Adrenal gland (tissue), 12 donors: ENCODE measurements around the gene IFRD2. TPM values are rescaled to one million over a fixed set of nuclear protein-coding genes. Genes with fewer than 3 reads are reported as not detected.

Experiments
- DNase-seq, 7 donors: peaks; one replicate each; pipeline ENCODE4 v3.0.0-alpha.2; 2019 to 2020
- H3K27ac ChIP-seq, 5 donors: fragments of 200-600 bp; sonication (generic) in 4 of 5; 1 replicate in 3 of 5; 2 replicates in 2 of 5; pipeline versions ENCODE4 v1.5.1 to v1.8.0; 2016 to 2020; ENCODE audit warnings: mild to moderate bottlenecking in 1 of 5
- H3K27me3 ChIP-seq: fragments of 200-600 bp; 2 replicates; pipeline ENCODE4 v1.8.0; 2021
- H3K36me3 ChIP-seq, 2 donors: fragments of 200-600 bp; replicated peaks in 1 of 2; 1 replicate in 1 of 2; 2 replicates in 1 of 2; pipeline versions ENCODE4 v1.5.1 to v1.8.0; 2018 to 2022
- H3K4me1 ChIP-seq, 2 donors: fragments of 200-600 bp; replicated peaks in 1 of 2; 1 replicate in 1 of 2; 2 replicates in 1 of 2; pipeline versions ENCODE4 v1.5.1 to v1.8.0; 2018 to 2021
- H3K4me3 ChIP-seq, 4 donors: fragments of 200-600 bp; sonication (generic) in 3 of 4; one replicate each; pipeline ENCODE4 v1.5.1; 2016 to 2018
- H3K9me3 ChIP-seq, 3 donors: fragments of 200-600 bp; sonication (generic) in 1 of 3; replicated peaks in 1 of 3; 1 replicate in 2 of 3; 2 replicates in 1 of 3; pipeline versions ENCODE4 v1.5.1 to v1.8.0; 2016 to 2021
- POLR2A ChIP-seq, 2 donors: fragments of 450-650 bp; IDR thresholded peaks; one replicate each; pipeline ENCODE4 v1.6.1; 2017; ENCODE audit warnings: antibody characterized with exemption in 2 of 2, mild to moderate bottlenecking in 2 of 2, moderate library complexity in 1 of 2
- WGBS, 4 donors: extraction: QIAGEN DNeasy Blood & Tissue Kit in 2 of 4; methylation state at CpG; one replicate each; pipeline versions ENCODE4 v1.1.5 to v1.1.7; 2013 to 2017; 5-methylcytosine and 5-hydroxymethylcytosine counted together
- intact Hi-C, 2 donors: fragments of 100-400 bp; cut with DNase I; formaldehyde crosslinking; loops; one replicate each; pipeline versions ENCODE4 v1.14.1 to v1.15.0; 2022 to 2023
- polyA plus RNA-seq, 3 donors: library from polyadenylated mRNA; stranded (reverse); fragments of 200-250 nt in 2 of 3; fragments of 350-450 nt in 1 of 3; fragmentation: Illumina TruSeq in 1 of 3; extraction: RNeasy Lipid Tissue Mini Kit (QIAGEN cat#74804) in 1 of 3; gene quantifications; one replicate each; pipeline ENCODE4 v1.2.3, GENCODE V29; 2013 to 2014
- total RNA-seq, 9 donors: library from RNA; depleted of rRNA in 4 of 9; stranded (reverse); fragments of >200 nt in 4 of 9; fragments of 120-200 nt in 1 of 9; fragmentation: NEBNext Ultra II Directional in 1 of 9; extraction: Animal tissue kit (Norgen Biotek cat#: 25700) in 1 of 9; gene quantifications; one replicate each; pipeline versions ENCODE4 v1.1.0 to v1.2.4, GENCODE V29; 2013 to 2023
- TF ChIP-seq, protein P1 (sequence below), 6 experiments: fragments of 450-650 bp in 4 of 6; fragments of 200-600 bp in 2 of 6; sonication (generic) in 1 of 6; IDR thresholded peaks; 1 replicate in 5 of 6; 2 replicates in 1 of 6; pipeline versions ENCODE4 v1.5.1 to v1.8.0; 2016 to 2021; ENCODE audit warnings: antibody characterized with exemption in 6 of 6, mild to moderate bottlenecking in 2 of 6, moderate library complexity in 1 of 6
- donor health status: healthy with polysubstance abuse.
- donor health status: Bipolar disorder and iron deficiency.
- donor health status: DM: yes; HTN: yes; CAD: no.
- donor health status: DM: no; HTN: no; CAD: no.
- donor health status: DM: no; HTN: no; CAD: no.
- donor health status: DM: yes; HTN: yes; CAD: no.

IFRD2 gene
- total and polyA plus RNA-seq, 12 donors, result 31.6 to 182 (median 56.8) TPM

DNA sequence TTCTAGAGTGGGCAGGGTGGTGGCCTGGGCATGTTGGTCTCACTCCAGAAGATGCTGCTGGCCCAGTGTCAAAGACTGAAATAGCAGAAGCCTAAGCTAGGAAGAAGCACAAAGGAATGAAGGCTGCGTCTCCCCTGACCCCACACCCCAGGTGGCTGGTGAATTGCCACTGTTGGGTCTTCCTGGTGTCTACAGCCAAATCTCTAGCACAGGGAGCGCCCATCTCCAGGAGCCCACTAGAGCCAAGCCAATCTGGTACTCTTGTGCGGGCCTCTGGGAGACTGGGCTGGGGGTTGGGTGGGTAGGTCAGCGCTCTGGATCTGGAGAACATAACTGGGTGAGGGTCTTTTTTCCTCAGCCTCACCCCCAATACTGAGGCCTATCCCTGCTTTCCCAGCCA lies 34.9 kb upstream of the IFRD2 start:
- WGBS, 4 donors, result 59 to 75% (median 70%) methylated on average over 4 of the region's 4 CpGs
- intact Hi-C loops, result no loop called here
- DNase-seq, result peak in 1 of 7 donors; percentile 56
- TF ChIP-seq, protein P1, sequence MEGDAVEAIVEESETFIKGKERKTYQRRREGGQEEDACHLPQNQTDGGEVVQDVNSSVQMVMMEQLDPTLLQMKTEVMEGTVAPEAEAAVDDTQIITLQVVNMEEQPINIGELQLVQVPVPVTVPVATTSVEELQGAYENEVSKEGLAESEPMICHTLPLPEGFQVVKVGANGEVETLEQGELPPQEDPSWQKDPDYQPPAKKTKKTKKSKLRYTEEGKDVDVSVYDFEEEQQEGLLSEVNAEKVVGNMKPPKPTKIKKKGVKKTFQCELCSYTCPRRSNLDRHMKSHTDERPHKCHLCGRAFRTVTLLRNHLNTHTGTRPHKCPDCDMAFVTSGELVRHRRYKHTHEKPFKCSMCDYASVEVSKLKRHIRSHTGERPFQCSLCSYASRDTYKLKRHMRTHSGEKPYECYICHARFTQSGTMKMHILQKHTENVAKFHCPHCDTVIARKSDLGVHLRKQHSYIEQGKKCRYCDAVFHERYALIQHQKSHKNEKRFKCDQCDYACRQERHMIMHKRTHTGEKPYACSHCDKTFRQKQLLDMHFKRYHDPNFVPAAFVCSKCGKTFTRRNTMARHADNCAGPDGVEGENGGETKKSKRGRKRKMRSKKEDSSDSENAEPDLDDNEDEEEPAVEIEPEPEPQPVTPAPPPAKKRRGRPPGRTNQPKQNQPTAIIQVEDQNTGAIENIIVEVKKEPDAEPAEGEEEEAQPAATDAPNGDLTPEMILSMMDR (IDR thresholded peaks at IDR 0.05), result no peak
- TF ChIP-seq POLR2A (IDR thresholded peaks at IDR 0.05), result no peak
- peaks cover 0 to 42% of the 10 kb centered on the region in 2 donors for H3K36me3 ChIP-seq
- peak overlapping the region in 1 of 5 donors; percentile 11 for H3K27ac ChIP-seq
- H3K9me3 ChIP-seq, result no peaks in the 10 kb centered on the region
- no peaks in the 10 kb centered on the region for H3K27me3 ChIP-seq
- H3K4me1 ChIP-seq, result peaks cover 16 to 43% of the 10 kb centered on the region in 2 donors
- H3K4me3 ChIP-seq, result peak overlapping the region in 2 of 4 donors; percentile 63 to 83

DNA sequence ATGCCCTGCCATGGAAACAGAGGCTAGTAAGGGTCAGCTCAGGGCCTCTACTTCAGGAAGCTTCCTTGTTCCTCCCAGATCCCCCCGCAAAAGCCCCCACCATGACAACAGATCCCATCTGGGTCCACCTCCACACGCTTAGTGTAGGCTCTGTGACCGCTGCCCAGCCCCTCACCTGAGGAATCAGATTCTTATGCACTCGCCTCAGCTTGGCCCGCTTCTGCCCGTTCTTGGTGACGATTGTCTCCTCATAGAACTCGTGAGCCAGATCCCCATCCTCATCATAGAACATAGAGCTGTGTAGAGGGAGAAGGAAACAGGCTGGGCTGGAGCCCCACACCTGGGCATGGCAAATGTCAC lies 33.9 kb upstream of the IFRD2 start:
- no peaks in the 10 kb centered on the region for H3K27me3 ChIP-seq
- no peaks in the 10 kb centered on the region for H3K9me3 ChIP-seq
- no peak for TF ChIP-seq POLR2A (IDR thresholded peaks at IDR 0.05)
- TF ChIP-seq, protein P1 (IDR thresholded peaks at IDR 0.05), result no peak
- no peak overlapping the region for H3K4me3 ChIP-seq
- H3K4me1 ChIP-seq, result peaks cover 20 to 48% of the 10 kb centered on the region in 2 donors
- no peak for DNase-seq
- intact Hi-C loops, result no loop called here
- whole genome bisulfite sequencing, 4 donors, result 84 to 90% (median 85%) methylated on average over 8 of the region's 8 CpGs
- peaks cover 0 to 33% of the 10 kb centered on the region in 2 donors for H3K36me3 ChIP-seq
- H3K27ac ChIP-seq, result no peak overlapping the region

DNA sequence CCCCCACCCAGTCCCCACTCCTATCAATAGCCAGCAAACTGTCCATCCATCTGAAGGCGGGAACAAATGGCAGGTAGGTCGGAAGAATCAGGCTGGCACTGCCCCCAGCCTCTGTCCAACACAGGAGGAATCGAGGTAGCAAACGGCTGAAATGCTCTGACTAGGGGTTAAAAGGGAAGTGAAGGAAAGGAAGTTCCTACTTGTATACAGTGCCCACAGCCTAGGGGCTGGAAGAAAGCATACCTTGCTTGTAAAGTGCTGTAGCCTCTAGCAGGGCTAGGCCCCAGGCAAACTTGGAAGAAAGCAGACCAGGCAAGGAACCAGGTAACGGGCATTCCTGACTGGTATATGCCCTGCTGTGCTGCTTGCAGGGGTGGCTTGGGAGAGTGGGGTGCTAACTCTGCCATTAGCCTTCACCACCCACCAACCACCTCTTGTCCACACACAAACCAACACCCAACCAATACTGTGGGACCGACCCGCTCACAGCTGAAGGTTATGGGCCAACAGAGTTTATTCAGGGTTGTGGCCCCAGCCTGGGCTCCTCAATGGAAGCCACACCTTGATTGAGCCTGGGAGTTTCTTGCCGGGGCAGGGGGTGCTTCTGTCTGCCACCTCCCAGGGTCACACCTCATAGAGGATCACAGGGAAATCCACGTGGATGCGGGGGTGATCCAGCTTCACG lies 33.4 kb upstream of the IFRD2 start:
- Histone ChIP-seq H3K4me3 (no peak overlapping the region), H3K4me1 (peaks cover 21 to 48% of the 10 kb centered on the region in 2 donors), H3K36me3 (peaks cover 0 to 27% of the 10 kb centered on the region in 2 donors), H3K27me3 (no peaks in the 10 kb centered on the region), H3K27ac (peak overlapping the region in 1 of 5 donors; percentile 98), H3K9me3 (no peaks in the 10 kb centered on the region)
- no peak for DNase-seq
- intact Hi-C loops, result no loop called here
- WGBS, 4 donors, result 73 to 82% (median 78%) methylated on average over 11 of the region's 11 CpGs
- TF ChIP-seq, protein P1 (IDR thresholded peaks at IDR 0.05), result no peak
- no peak for TF ChIP-seq POLR2A (IDR thresholded peaks at IDR 0.05)

DNA sequence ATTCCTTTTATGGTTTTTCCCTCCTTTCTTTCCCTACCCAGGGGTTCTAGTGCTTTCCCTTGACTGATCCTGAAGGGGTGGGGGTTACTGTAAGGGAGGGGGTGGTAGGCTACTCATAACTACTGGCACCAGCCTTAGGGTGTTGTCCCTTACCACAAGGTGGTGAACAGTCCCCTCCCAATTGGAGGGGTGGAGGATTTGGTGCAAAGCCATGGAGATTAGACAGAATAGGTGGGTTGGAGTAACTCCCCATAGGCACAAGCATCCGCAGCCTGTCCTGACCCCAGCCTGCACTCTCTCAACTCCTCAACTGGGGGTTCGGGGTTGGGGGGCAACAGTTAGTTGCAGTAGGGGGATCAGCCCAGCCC lies 32.9 kb upstream of the IFRD2 start:
- peaks cover 26 to 54% of the 10 kb centered on the region in 2 donors for H3K4me1 ChIP-seq
- no peak for DNase-seq
- intact Hi-C loops, result no loop called here
- H3K27ac ChIP-seq, result peak overlapping the region in 1 of 5 donors; percentile 98
- TF ChIP-seq POLR2A (IDR thresholded peaks at IDR 0.05), result no peak
- TF ChIP-seq, protein P1 (IDR thresholded peaks at IDR 0.05), result no peak
- no peak overlapping the region for H3K4me3 ChIP-seq
- 63 to 83% (median 70%) methylated on average over 2 of the region's 2 CpGs for WGBS, 4 donors
- peaks cover 0 to 22% of the 10 kb centered on the region in 2 donors for H3K36me3 ChIP-seq
- H3K9me3 ChIP-seq, result no peaks in the 10 kb centered on the region
- H3K27me3 ChIP-seq, result no peaks in the 10 kb centered on the region
